ENCODE results near the gene DLX1. TPM values are rescaled to one million over a fixed set of nuclear protein-coding genes. Genes with fewer than 3 reads are reported as not detected.

Gene DLX1
- total RNA-seq, 4 donors from 2014 or later = 0.16 TPM; not detected in 3

DNA sequence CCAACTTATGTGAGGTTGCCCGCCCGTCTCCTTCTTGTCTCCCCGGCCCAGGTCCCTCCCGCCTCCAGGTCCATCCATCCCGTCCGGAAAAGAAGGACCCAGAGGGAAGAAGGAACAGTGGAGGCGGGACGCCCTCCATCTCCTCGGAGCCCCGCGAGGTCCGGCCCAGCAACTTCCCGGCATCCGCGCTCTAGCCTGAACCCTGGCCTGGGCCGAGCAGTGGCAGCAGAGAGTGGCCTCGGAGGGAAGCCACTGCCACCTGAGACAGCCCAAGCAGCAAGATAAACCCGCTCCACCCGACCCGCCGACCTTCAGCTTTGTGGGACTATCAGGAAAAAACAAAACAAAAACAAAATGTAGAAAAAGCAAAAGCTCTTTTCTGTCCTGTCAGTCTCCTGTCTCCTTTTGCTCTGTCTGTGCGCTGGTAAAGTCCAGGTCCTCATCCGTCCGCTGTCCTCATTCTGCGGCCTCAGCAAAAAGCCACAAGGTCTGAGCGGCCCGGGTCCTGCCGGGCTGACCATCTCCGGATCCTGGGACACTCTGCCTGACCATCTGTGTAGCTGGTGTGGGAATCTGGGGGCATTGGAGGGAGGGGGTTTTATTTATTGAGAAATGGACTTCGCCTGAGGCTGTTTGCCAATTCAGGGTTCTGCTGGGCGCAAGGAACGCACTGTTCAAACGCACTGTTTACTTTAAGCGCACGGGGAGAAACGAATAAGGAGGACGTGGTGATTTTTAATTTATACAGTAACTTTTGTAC lies 3.1 kb downstream of the DLX1 start:
- Histone ChIP-seq H3K9me3 (no peaks in the 10 kb centered on the region), H3K4me1 (peaks cover 30 to 31% of the 10 kb centered on the region in 2 donors), H3K27me3 (peaks cover 100% of the 10 kb centered on the region in 3 donors), H3K27ac (no peak overlapping the region), H3K4me3 (no peak overlapping the region), H3K36me3 (no peaks in the 10 kb centered on the region)
- DNase-seq = no peak
- ATAC-seq = no peak
- in situ Hi-C loops (cut with MboI; ENCODE audit: low sequenced_read_pairs in 4 of 4) (loop anchor here in 1 of 4 donors (25.0 kb wide), 1 partner anchor 276 kb away; no protein-coding TSS in a partner anchor), intact Hi-C loops (cut with DNase I; ENCODE audit: low total_unique reads) (no loop called here)
- TF ChIP-seq POLR2A (IDR thresholded peaks at IDR 0.05) = no peak
- TF ChIP-seq, protein P1, sequence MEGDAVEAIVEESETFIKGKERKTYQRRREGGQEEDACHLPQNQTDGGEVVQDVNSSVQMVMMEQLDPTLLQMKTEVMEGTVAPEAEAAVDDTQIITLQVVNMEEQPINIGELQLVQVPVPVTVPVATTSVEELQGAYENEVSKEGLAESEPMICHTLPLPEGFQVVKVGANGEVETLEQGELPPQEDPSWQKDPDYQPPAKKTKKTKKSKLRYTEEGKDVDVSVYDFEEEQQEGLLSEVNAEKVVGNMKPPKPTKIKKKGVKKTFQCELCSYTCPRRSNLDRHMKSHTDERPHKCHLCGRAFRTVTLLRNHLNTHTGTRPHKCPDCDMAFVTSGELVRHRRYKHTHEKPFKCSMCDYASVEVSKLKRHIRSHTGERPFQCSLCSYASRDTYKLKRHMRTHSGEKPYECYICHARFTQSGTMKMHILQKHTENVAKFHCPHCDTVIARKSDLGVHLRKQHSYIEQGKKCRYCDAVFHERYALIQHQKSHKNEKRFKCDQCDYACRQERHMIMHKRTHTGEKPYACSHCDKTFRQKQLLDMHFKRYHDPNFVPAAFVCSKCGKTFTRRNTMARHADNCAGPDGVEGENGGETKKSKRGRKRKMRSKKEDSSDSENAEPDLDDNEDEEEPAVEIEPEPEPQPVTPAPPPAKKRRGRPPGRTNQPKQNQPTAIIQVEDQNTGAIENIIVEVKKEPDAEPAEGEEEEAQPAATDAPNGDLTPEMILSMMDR (IDR thresholded peaks at IDR 0.05 in 4 of 5, conservative IDR thresholded peaks at IDR 0.05 in 1 of 5) = no peak

DNA sequence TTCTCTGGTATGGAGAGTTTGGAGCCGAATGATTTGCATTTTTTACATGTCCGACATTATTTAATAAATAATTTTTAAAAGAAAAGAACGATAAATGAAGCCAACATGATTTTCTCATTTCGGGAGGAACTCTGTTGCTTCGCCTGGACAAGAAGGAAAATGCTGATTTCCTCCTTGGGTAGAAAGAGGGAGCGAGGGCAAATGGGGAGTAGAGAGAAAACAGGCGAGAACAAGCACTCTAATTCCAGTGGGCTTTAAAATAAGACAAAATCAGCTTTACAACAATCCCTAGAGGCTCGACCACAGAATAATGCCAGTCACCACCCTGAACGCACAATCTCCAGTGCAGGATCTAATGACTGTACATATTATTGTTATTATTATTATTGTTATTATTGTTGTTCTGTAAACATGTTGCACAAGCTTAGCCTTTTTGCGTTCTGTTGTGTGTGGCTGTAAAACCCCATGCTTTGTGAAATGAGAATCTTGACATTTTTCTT lies 3.7 kb downstream of the DLX1 start:
- in situ Hi-C loops (cut with MboI; ENCODE audit: low sequenced_read_pairs in 4 of 4) = loop anchor here in 1 of 4 donors (25.0 kb wide), 1 partner anchor 277 kb away; no protein-coding TSS in a partner anchor
- Histone ChIP-seq H3K4me3 (no peak overlapping the region), H3K36me3 (no peaks in the 10 kb centered on the region), H3K27me3 (peaks cover 100% of the 10 kb centered on the region in 3 donors), H3K4me1 (peaks cover 29 to 34% of the 10 kb centered on the region in 2 donors), H3K27ac (no peak overlapping the region), H3K9me3 (no peaks in the 10 kb centered on the region)
- DNase-seq (no peak), ATAC-seq (no peak)
- TF ChIP-seq, protein P1 (IDR thresholded peaks at IDR 0.05 in 4 of 5, conservative IDR thresholded peaks at IDR 0.05 in 1 of 5) = no peak
- no peak for TF ChIP-seq POLR2A (IDR thresholded peaks at IDR 0.05)
- intact Hi-C loops (cut with DNase I; ENCODE audit: low total_unique reads) = no loop called here

DNA sequence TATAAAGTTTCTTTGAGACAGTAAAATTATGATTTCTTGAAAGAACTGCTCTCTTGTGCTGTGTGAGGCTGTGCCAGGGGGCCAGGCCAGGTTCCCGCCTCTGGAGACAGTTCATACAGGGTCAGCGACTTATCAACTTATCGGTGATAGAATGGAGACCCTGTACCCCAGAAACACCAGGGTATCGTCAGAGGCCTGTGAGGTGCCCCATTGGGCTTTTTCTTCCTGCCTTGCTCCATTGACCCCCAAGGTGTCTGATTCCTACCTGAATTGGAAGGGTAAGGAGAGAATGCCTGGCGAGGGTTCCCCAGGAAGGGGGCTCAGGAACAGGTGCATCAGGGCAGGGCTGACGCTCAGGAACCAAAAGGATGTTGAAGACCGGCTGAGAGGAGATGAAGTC lies 4.3 kb downstream of the DLX1 start:
- Histone ChIP-seq H3K27ac (no peak overlapping the region), H3K27me3 (peaks cover 98 to 100% (median 100%) of the 10 kb centered on the region in 3 donors), H3K9me3 (no peaks in the 10 kb centered on the region), H3K4me1 (peaks cover 23 to 34% of the 10 kb centered on the region in 2 donors), H3K36me3 (no peaks in the 10 kb centered on the region), H3K4me3 (no peak overlapping the region)
- DNase-seq (no peak), ATAC-seq (no peak)
- TF ChIP-seq, protein P1 (IDR thresholded peaks at IDR 0.05 in 4 of 5, conservative IDR thresholded peaks at IDR 0.05 in 1 of 5) = no peak
- no peak for TF ChIP-seq POLR2A (IDR thresholded peaks at IDR 0.05)
- in situ Hi-C loops (cut with MboI; ENCODE audit: low sequenced_read_pairs in 4 of 4) (loop anchor here in 1 of 4 donors (25.0 kb wide), 1 partner anchor 277 kb away; no protein-coding TSS in a partner anchor), intact Hi-C loops (cut with DNase I; ENCODE audit: low total_unique reads) (no loop called here)

GRCh38 chr2:172090044-172090961 lies 5.0 kb downstream of the DLX1 start:
- peaks cover 20 to 34% of the 10 kb centered on the region in 2 donors for H3K4me1 ChIP-seq
- intact Hi-C loops (cut with DNase I; ENCODE audit: low total_unique reads) = no loop called here
- no peak overlapping the region for H3K27ac ChIP-seq
- H3K9me3 ChIP-seq = no peaks in the 10 kb centered on the region
- no peak overlapping the region for H3K4me3 ChIP-seq
- no peaks in the 10 kb centered on the region for H3K36me3 ChIP-seq
- no peak for DNase-seq
- in situ Hi-C loops (cut with MboI; ENCODE audit: low sequenced_read_pairs in 4 of 4) = loop anchor here in 1 of 4 donors (25.0 kb wide), 1 partner anchor 278 kb away; no protein-coding TSS in a partner anchor
- H3K27me3 ChIP-seq = peaks cover 98 to 100% (median 100%) of the 10 kb centered on the region in 3 donors
- no peak for TF ChIP-seq POLR2A (IDR thresholded peaks at IDR 0.05)
- no peak for ATAC-seq
